ENCODE results near the gene C19orf38. TPM values are rescaled to one million over a fixed set of nuclear protein-coding genes. Genes with fewer than 3 reads are reported as not detected.
"Not testable (repeated sequence)": the region's sequence is repeated elsewhere in the genome, so short reads cannot be mapped to it uniquely, and the experiment has no call there.

The C19orf38 gene
- total RNA-seq, 1 experiment from 2014 or later, result 0.30 TPM

DNA sequence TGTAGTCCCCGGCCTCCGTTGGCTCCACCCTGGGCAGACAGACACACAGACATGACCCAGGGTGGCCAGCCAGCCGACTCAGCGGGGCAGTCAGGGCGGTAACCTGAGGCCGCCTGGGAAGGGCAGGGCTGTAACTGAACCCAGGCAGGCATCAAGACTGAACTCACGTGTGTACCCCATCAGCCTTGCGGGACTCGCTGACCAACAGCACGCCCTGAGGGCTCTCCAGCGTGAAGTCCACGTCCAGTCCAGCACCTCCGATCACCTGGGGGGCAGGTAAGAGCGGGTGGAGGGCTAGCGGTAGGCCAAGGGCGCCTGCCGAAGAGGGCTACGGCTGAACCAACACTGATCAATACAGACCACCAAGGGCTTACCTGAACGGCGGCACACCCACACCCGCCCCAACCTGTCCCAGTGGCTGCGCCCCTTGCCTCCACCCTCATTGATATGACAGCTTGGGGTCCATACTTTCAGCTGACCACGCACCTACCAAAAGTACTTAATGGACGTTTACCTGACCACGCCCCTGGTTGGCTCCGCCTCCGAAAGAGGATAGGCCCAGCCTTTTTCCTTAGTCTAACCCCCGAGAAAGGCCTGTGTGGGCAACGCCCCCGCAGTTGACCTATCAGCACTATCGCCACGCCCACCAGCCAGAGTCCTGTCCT lies 13.0 kb upstream of the C19orf38 start:
- Mint-ChIP-seq H3K27ac (ENCODE audit: low read depth, unreplicated experiment) (peak overlapping the region; percentile 100), H3K27me3 (ENCODE audit: insufficient read depth, unreplicated experiment) (no peaks in the 10 kb centered on the region), H3K36me3 (ENCODE audit: insufficient read depth, unreplicated experiment) (peaks cover 26% of the 10 kb centered on the region), H3K4me1 (ENCODE audit: insufficient read depth, unreplicated experiment) (peaks cover 8% of the 10 kb centered on the region), H3K9me3 (ENCODE audit: unreplicated experiment) (peaks cover 12% of the 10 kb centered on the region), H3K4me3 (ENCODE audit: unreplicated experiment) (peak overlapping the region; percentile 95)
- intact Hi-C loops (cut with micrococcal nuclease), result no loop called here
- TSS peak; percentile 28 for BruUV-seq (replicated peaks)
- POLR2A ChIA-PET, result interaction anchor here (0.6 to 2.9 kb wide), 19 partner anchors 14 to 1776 kb away, joined by 3 to 29 read pairs (median 5); partner anchors contain the start of genes CARM1, DNM2, LDLR and SMARCA4
- DNase-seq (ENCODE audit: unreplicated experiment), result peak; percentile 32
- CTCF ChIA-PET, result interaction anchor here (0.8 to 7.4 kb wide), 9 partner anchors 16 to 254 kb away, joined by 3 to 62 read pairs (median 6); partner anchors contain the start of genes CARM1 and DNM2
- TF ChIP-seq, protein P1, sequence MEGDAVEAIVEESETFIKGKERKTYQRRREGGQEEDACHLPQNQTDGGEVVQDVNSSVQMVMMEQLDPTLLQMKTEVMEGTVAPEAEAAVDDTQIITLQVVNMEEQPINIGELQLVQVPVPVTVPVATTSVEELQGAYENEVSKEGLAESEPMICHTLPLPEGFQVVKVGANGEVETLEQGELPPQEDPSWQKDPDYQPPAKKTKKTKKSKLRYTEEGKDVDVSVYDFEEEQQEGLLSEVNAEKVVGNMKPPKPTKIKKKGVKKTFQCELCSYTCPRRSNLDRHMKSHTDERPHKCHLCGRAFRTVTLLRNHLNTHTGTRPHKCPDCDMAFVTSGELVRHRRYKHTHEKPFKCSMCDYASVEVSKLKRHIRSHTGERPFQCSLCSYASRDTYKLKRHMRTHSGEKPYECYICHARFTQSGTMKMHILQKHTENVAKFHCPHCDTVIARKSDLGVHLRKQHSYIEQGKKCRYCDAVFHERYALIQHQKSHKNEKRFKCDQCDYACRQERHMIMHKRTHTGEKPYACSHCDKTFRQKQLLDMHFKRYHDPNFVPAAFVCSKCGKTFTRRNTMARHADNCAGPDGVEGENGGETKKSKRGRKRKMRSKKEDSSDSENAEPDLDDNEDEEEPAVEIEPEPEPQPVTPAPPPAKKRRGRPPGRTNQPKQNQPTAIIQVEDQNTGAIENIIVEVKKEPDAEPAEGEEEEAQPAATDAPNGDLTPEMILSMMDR (IDR thresholded peaks at IDR 0.05; ENCODE audit: unreplicated experiment), result no peak

DNA sequence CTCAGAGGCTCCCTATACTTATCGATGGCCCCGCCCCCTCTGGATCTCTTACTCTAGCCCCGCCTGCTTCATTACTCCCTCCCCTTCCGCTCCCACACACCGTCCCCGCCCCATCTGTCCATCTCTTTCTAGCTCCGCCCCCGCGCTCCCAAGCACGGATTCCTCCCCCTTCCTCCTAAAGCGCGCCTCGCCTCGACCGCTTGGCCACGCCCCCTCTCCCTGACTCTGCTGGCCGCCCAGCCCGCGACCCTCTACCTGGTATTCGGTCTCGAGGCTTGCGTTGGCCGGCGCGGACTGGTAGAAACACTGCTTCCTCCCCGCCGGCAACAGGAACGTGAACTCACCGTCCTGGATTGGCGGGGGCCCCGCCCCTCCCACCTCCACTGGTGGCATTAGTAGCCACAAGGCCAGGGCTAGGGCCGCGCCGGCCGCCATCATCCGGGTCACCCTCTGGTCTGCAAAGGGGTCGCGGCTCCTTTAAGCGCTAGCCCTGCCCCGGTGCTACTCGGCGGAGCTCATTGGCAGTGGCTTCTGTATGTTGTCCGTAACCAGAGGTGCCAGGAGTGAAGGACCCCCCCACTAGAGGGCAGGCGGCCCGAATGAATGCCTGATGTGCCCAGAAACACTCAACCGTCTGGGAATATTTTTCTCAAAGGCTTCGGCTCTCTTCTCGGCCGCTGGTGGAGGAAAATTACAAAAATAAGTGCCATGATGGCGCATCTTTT lies 12.3 kb upstream of the C19orf38 start, which contains the start of gene TMED1:
Gene TMED1 (minus strand): TSS at position 459 of the 725 bp plus-strand sequence. CDS start 21 bp downstream, at position 438.
- ChIA-PET CTCF (interaction anchor here (0.8 to 7.4 kb wide), 12 partner anchors 11 to 255 kb away, joined by 3 to 62 read pairs (median 4); partner anchors contain the start of genes CARM1 and DNM2), POLR2A (interaction anchor here (0.5 to 2.9 kb wide), 25 partner anchors 15 to 1968 kb away, joined by 3 to 29 read pairs (median 4); partner anchors contain the start of genes CARM1, DNM2, ELOF1 and LDLR)
- TF ChIP-seq, protein P1 (IDR thresholded peaks at IDR 0.05; ENCODE audit: unreplicated experiment), result no peak
- peak; percentile 100 for DNase-seq (ENCODE audit: unreplicated experiment)
- H3K36me3 Mint-ChIP-seq (ENCODE audit: insufficient read depth, unreplicated experiment), result peaks cover 20% of the 10 kb centered on the region
- peak within 1 kb of the TSS; percentile 100 for H3K27ac Mint-ChIP-seq (ENCODE audit: low read depth, unreplicated experiment)
- H3K4me1 Mint-ChIP-seq (ENCODE audit: insufficient read depth, unreplicated experiment), result peaks cover 8% of the 10 kb centered on the region
- BruUV-seq (replicated peaks), result no TSS peak
- peak within 1 kb of the TSS; percentile 95 for H3K4me3 Mint-ChIP-seq (ENCODE audit: unreplicated experiment)
- intact Hi-C loops (cut with micrococcal nuclease), result loop anchor here (1.0 kb wide), 1 partner anchor 119 kb away; no protein-coding TSS in a partner anchor
- peaks cover 12% of the 10 kb centered on the region for H3K9me3 Mint-ChIP-seq (ENCODE audit: unreplicated experiment)
- H3K27me3 Mint-ChIP-seq (ENCODE audit: insufficient read depth, unreplicated experiment), result no peaks in the 10 kb centered on the region

DNA sequence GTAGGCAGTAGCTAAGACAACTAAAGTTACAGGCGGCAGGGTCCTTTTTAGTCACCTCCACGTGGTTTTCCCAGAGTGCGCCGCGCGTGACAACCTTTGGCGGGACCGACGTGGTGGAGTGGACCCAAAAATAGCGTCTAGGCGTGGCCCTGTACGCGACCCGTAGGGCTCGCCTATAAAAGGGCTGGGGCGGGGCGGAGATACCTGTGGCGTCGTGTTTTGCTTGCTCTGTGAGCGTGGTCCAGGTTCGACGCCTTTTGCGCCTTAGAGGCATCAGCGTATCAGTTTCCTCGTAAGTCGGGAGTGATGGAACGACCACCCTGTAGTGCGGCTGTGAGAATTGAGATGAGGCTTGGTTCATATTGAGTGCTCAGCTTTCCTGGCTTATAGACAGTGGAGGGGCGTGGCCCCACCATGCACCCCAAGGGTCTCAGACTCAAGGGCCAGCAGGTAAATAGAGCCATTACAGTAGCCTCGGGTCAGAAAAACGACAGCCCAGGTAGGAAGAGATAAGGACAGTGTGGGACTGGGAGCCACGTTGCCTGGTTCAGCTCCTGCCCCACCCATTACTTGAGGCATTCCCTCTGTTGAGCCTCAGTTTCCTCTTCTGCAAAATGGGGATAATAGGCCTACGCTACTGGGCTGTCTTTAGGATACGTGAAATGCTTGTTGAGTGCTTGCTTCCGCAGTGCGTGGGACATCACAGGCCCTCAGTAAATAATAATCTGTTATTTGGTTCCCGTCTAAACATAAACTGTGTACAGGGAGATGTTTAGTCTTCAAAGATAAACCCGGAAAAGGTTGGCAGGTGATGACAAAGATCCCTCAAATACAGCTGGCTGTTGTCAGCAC lies 11.5 kb upstream of the C19orf38 start:
- H3K36me3 Mint-ChIP-seq (ENCODE audit: insufficient read depth, unreplicated experiment), result peaks cover 20% of the 10 kb centered on the region
- ChIA-PET CTCF (interaction anchor here (0.6 to 7.4 kb wide), 11 partner anchors 9 to 119 kb away, joined by 3 to 62 read pairs (median 6); partner anchors contain the start of genes CARM1 and DNM2), POLR2A (interaction anchor here (0.5 to 2.9 kb wide), 22 partner anchors 15 to 1967 kb away, joined by 3 to 29 read pairs (median 4); partner anchors contain the start of genes CARM1, DNM2, ELOF1 and LDLR)
- H3K4me1 Mint-ChIP-seq (ENCODE audit: insufficient read depth, unreplicated experiment), result peaks cover 8% of the 10 kb centered on the region
- intact Hi-C loops (cut with micrococcal nuclease), result loop anchor here (1.0 kb wide), 1 partner anchor 119 kb away; no protein-coding TSS in a partner anchor
- H3K27ac Mint-ChIP-seq (ENCODE audit: low read depth, unreplicated experiment), result peak overlapping the region; percentile 100
- BruUV-seq (replicated peaks), result TSS peak; percentile 68
- TF ChIP-seq, protein P1 (IDR thresholded peaks at IDR 0.05; ENCODE audit: unreplicated experiment), result no peak
- peak overlapping the region; percentile 95 for H3K4me3 Mint-ChIP-seq (ENCODE audit: unreplicated experiment)
- peak; percentile 89 for DNase-seq (ENCODE audit: unreplicated experiment)
- peaks cover 12% of the 10 kb centered on the region for H3K9me3 Mint-ChIP-seq (ENCODE audit: unreplicated experiment)
- no peaks in the 10 kb centered on the region for H3K27me3 Mint-ChIP-seq (ENCODE audit: insufficient read depth, unreplicated experiment)

DNA sequence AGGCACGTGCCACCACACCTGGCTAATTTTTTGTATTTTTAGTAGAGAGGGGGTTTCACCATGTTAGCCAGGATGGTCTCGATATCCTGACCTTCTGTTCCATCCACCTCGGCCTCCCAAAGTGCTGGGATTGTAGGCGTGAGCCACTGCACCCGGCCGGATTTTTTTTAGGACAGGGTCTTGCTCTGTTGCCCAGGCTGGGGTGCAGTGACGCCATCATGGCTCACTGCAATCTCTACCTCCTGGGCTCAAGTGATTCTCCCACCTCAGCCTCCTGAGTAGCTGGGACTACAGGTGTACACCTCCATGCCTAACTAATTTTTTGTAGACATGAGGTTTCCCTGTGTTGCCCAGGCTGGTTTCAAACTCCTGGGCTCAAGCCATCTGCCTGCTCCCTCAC lies 10.6 kb upstream of the C19orf38 start:
- H3K36me3 Mint-ChIP-seq (ENCODE audit: insufficient read depth, unreplicated experiment), result peaks cover 20% of the 10 kb centered on the region
- H3K27ac Mint-ChIP-seq (ENCODE audit: low read depth, unreplicated experiment); DNase-seq (ENCODE audit: unreplicated experiment); intact Hi-C loops (cut with micrococcal nuclease); H3K4me1 Mint-ChIP-seq (ENCODE audit: insufficient read depth, unreplicated experiment); H3K27me3 Mint-ChIP-seq (ENCODE audit: insufficient read depth, unreplicated experiment); H3K4me3 Mint-ChIP-seq (ENCODE audit: unreplicated experiment); BruUV-seq (replicated peaks): not testable (repeated sequence)
- CTCF ChIA-PET, result interaction anchor here (0.6 to 7.4 kb wide), 5 partner anchors 8 to 33 kb away, joined by 4 to 62 read pairs (median 5); partner anchors contain the start of gene CARM1
- H3K9me3 Mint-ChIP-seq (ENCODE audit: unreplicated experiment), result peaks cover 12% of the 10 kb centered on the region
- POLR2A ChIA-PET, result interaction anchor here (2.4 kb wide), 1 partner anchor 120 kb away, joined by 29 read pairs; the partner anchor contains the start of gene DNM2
